Testis (tissue), 2 donors: ENCODE measurements around the gene KIF2C.

Experiments used
- POLR2A ChIP-seq: fragments of 450-650 bp; IDR thresholded peaks from one replicate; pipeline ENCODE4 v1.6.1; 2017; ENCODE audit warnings: antibody characterized with exemption, mild to moderate bottlenecking, moderate library complexity
- TF ChIP-seq, protein P1 (sequence below), 3 experiments: fragments of 450-650 bp in 2 of 3; fragments of 200-600 bp in 1 of 3; sonication (generic) in 1 of 3; IDR thresholded peaks; one replicate each; pipeline ENCODE4 v1.5.1; 2016 to 2019; ENCODE audit warnings: antibody characterized with exemption in 3 of 3, mild to moderate bottlenecking in 2 of 3, moderate library complexity in 1 of 3

DNA sequence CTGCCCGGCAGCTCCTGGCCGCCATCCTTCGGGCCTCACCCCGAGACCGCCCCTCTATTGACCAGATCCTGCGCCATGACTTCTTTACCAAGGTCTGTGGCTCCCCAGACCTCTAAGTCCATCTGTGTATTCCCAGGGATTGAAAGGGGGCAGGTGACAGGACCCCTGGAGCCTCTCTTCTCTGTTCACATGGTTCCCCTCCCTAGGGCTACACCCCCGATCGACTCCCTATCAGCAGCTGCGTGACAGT is 63.4 kb downstream of the KIF2C start:
- TF ChIP-seq, protein P1, sequence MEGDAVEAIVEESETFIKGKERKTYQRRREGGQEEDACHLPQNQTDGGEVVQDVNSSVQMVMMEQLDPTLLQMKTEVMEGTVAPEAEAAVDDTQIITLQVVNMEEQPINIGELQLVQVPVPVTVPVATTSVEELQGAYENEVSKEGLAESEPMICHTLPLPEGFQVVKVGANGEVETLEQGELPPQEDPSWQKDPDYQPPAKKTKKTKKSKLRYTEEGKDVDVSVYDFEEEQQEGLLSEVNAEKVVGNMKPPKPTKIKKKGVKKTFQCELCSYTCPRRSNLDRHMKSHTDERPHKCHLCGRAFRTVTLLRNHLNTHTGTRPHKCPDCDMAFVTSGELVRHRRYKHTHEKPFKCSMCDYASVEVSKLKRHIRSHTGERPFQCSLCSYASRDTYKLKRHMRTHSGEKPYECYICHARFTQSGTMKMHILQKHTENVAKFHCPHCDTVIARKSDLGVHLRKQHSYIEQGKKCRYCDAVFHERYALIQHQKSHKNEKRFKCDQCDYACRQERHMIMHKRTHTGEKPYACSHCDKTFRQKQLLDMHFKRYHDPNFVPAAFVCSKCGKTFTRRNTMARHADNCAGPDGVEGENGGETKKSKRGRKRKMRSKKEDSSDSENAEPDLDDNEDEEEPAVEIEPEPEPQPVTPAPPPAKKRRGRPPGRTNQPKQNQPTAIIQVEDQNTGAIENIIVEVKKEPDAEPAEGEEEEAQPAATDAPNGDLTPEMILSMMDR (IDR thresholded peaks at IDR 0.05) = no peak
- no peak for TF ChIP-seq POLR2A
